Body of pancreas (tissue), 4 donors: ENCODE data around the gene HAUS6.

Experiments used
- POLR2A ChIP-seq, 3 donors: fragments of 450-650 bp; IDR thresholded peaks; one replicate each; pipeline ENCODE4 v1.6.1; 2016; ENCODE audit warnings: antibody characterized with exemption in 3 of 3, mild to moderate bottlenecking in 2 of 3
- TF ChIP-seq, protein P1 (sequence below), 7 experiments: fragments of 450-650 bp in 4 of 7; fragments of 200-600 bp in 3 of 7; sonication (generic) in 3 of 7; IDR thresholded peaks; one replicate each; pipeline ENCODE4 v1.5.1; 2016 to 2019; ENCODE audit warnings: antibody characterized with exemption in 7 of 7

DNA sequence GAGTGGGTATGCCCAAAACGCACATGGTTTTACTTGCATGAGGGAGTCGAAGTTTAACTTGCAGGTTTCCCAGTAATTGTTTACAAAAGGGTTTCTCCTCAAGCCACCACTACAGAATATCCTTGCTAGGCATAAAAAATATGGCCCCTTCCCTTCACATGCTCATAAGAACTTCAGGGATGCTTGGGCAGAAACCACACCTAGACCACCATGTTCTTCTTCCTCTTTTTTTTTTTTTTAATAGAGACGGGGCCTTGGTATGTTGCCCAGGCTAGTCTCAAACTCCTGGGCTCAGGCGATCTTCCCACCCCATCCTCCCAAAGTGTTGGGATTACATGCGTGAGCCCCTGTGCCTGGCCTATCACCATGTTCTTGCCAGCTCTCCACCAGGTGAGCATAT, 43.2 kb upstream of the HAUS6 start:
- TF ChIP-seq, protein P1, sequence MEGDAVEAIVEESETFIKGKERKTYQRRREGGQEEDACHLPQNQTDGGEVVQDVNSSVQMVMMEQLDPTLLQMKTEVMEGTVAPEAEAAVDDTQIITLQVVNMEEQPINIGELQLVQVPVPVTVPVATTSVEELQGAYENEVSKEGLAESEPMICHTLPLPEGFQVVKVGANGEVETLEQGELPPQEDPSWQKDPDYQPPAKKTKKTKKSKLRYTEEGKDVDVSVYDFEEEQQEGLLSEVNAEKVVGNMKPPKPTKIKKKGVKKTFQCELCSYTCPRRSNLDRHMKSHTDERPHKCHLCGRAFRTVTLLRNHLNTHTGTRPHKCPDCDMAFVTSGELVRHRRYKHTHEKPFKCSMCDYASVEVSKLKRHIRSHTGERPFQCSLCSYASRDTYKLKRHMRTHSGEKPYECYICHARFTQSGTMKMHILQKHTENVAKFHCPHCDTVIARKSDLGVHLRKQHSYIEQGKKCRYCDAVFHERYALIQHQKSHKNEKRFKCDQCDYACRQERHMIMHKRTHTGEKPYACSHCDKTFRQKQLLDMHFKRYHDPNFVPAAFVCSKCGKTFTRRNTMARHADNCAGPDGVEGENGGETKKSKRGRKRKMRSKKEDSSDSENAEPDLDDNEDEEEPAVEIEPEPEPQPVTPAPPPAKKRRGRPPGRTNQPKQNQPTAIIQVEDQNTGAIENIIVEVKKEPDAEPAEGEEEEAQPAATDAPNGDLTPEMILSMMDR (IDR thresholded peaks at IDR 0.05), result no peak
- TF ChIP-seq POLR2A (IDR thresholded peaks at IDR 0.05), result no peak
